Skeletal muscle tissue (tissue), 4 donors: ENCODE results near the gene TBXA2R. TPM values are rescaled to one million over a fixed set of nuclear protein-coding genes. Genes with fewer than 3 reads are reported as not detected.
"Not testable (repeated sequence)": the region's sequence is repeated elsewhere in the genome, so short reads cannot be mapped to it uniquely, and the experiment has no call there.

Experiments used
- H3K27ac ChIP-seq: one replicate; pipeline ENCODE4 v1.7.0; 2013; ENCODE audit warnings: mild to moderate bottlenecking, low read depth, low read length, inconsistent platforms
- H3K27me3 ChIP-seq, 3 donors: one replicate each; pipeline ENCODE4 v1.7.0; 2013; ENCODE audit warnings: low read length in 3 of 3; ENCODE audit not compliant: control insufficient read depth in 3 of 3, insufficient read depth in 3 of 3
- H3K36me3 ChIP-seq, 3 donors: one replicate each; pipeline ENCODE4 v1.7.0; 2013; ENCODE audit warnings: low read length in 3 of 3; ENCODE audit not compliant: control insufficient read depth in 3 of 3, insufficient read depth in 3 of 3
- H3K4me1 ChIP-seq, 3 donors: one replicate each; pipeline ENCODE4 v1.7.0; 2013; ENCODE audit warnings: low read length in 3 of 3, mild to moderate bottlenecking in 3 of 3; ENCODE audit not compliant: control insufficient read depth in 3 of 3, insufficient read depth in 3 of 3
- H3K4me3 ChIP-seq, 3 donors: one replicate each; pipeline ENCODE4 v1.7.0; 2013; ENCODE audit warnings: low read length in 3 of 3
- H3K9ac ChIP-seq, 3 donors: one replicate each; pipeline ENCODE4 v1.7.0; 2013; ENCODE audit warnings: low read length in 3 of 3, mild to moderate bottlenecking in 3 of 3, moderate library complexity in 2 of 3, low read depth in 1 of 3
- H3K9me3 ChIP-seq, 3 donors: one replicate each; pipeline ENCODE4 v1.7.0; 2013; ENCODE audit warnings: low read length in 3 of 3; ENCODE audit not compliant: control insufficient read depth in 3 of 3
- total RNA-seq: library from RNA; depleted of rRNA; stranded (reverse); fragments of >200 nt; gene quantifications from one replicate; pipeline ENCODE4 v1.2.3, GENCODE V29; 2014
- donor health status: Osteomylitis.

Gene TBXA2R
- total RNA-seq, 1 donor from 2014 or later = under 0.01 TPM

GRCh38 chr19:3584036-3584802 lies 22.5 kb downstream of the TBXA2R start:
- H3K9ac ChIP-seq, H3K36me3 ChIP-seq, H3K4me3 ChIP-seq, H3K9me3 ChIP-seq, H3K27ac ChIP-seq: not testable (repeated sequence)
- Histone ChIP-seq H3K27me3 (peaks cover 12 to 17% (median 13%) of the 10 kb centered on the region in 3 donors), H3K4me1 (peaks cover 3 to 11% (median 6%) of the 10 kb centered on the region in 3 donors)

DNA sequence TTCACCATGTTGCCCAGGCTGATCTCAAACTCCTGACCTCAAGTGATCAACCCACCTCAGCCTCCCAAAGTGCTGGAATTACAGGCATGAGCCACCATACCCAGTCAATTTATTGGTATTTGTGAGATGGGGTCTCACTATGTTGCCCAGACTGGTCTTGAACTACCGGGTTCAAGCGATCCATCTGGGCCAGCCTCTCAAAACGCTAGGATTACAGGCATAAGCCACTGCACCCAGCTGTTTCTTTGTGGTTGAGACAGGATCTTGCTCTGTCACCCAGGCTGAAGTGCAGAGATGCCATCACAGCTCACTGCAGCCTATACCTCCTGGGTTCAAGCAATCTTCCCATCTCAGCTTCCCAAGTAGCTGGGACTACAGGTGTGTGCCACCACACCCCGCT lies 24.9 kb downstream of the TBXA2R start:
- not testable (repeated sequence) for H3K36me3 ChIP-seq, H3K9ac ChIP-seq, H3K4me1 ChIP-seq, H3K4me3 ChIP-seq, H3K9me3 ChIP-seq, H3K27ac ChIP-seq
- H3K27me3 ChIP-seq = peaks cover 12 to 17% (median 13%) of the 10 kb centered on the region in 3 donors

- Histone ChIP-seq H3K9me3 (no peaks in the 10 kb centered on the region), H3K4me1 (peaks cover 9 to 13% (median 10%) of the 10 kb centered on the region in 3 donors), H3K27ac (no peak overlapping the region), H3K27me3 (peaks cover 4 to 6% (median 4%) of the 10 kb centered on the region in 3 donors), H3K9ac (no peak overlapping the region), H3K4me3 (no peak overlapping the region), H3K36me3 (no peaks in the 10 kb centered on the region)
Observed at GRCh38 chr19:3580156-3580934, 26.3 kb downstream of the TBXA2R start.

GRCh38 chr19:3578390-3578789 lies 28.3 kb downstream of the TBXA2R start:
- no peaks in the 10 kb centered on the region for H3K27me3 ChIP-seq
- H3K4me3 ChIP-seq = no peak overlapping the region
- H3K9ac ChIP-seq = no peak overlapping the region
- H3K36me3 ChIP-seq = no peaks in the 10 kb centered on the region
- H3K9me3 ChIP-seq = no peaks in the 10 kb centered on the region
- no peak overlapping the region for H3K27ac ChIP-seq
- peaks cover 10 to 12% (median 10%) of the 10 kb centered on the region in 3 donors for H3K4me1 ChIP-seq

- Histone ChIP-seq H3K9me3 (no peaks in the 10 kb centered on the region), H3K27ac (no peak overlapping the region), H3K36me3 (no peaks in the 10 kb centered on the region), H3K9ac (no peak overlapping the region), H3K27me3 (no peaks in the 10 kb centered on the region), H3K4me1 (peaks cover 10 to 14% (median 10%) of the 10 kb centered on the region in 3 donors), H3K4me3 (no peak overlapping the region)
Observed at GRCh38 chr19:3577723-3578344, 28.8 kb downstream of the TBXA2R start.

DNA sequence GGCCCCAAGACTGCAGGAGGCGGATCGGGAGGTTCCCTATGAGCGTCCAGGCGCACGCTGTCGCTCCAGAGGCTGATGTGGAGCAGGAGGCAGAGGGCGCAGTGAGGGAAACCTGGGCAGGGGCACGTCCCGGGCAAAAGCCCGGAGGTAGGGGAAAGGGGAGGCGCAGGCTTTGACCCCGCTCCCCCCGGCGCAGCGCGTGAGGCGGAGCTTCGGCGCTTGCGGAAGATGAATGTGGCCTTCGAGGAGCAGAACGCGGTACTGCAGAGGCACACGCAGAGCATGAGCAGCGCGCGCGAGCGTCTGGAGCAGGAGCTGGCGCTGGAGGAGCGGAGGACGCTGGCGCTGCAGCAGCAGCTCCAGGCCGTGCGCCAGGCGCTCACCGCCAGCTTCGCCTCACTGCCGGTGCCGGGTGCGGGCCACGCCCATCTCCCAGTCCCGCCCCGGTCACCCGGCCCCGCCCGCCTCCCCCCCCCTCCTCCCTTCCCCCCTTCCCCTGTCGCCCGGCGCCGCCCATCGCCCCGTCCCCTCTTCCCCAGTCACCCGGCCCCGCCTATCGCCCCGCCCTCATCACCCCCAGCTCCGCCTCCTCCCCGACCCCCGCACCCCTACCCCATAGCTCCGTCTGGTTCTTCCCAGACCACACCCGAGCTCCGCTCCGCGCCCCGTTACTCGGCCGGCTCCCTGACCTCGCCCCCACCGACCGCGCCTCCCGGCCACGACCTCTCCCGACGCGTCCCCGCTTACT lies 29.8 kb downstream of the TBXA2R start:
- no peak overlapping the region for H3K27ac ChIP-seq
- no peaks in the 10 kb centered on the region for H3K9me3 ChIP-seq
- peak overlapping the region; percentile 45 to 54 (median 48) for H3K4me3 ChIP-seq
- H3K36me3 ChIP-seq = no peaks in the 10 kb centered on the region
- H3K27me3 ChIP-seq = no peaks in the 10 kb centered on the region
- H3K4me1 ChIP-seq = peaks cover 14 to 19% (median 16%) of the 10 kb centered on the region in 3 donors
- H3K9ac ChIP-seq = peak overlapping the region in 2 of 3 donors; percentile 43 to 45

- peak overlapping the region; percentile 45 to 54 (median 48) for H3K4me3 ChIP-seq
- H3K9me3 ChIP-seq = no peaks in the 10 kb centered on the region
- no peaks in the 10 kb centered on the region for H3K36me3 ChIP-seq
- H3K27me3 ChIP-seq = no peaks in the 10 kb centered on the region
- peaks cover 15 to 19% (median 17%) of the 10 kb centered on the region in 3 donors for H3K4me1 ChIP-seq
- H3K9ac ChIP-seq = peak overlapping the region in 2 of 3 donors; percentile 43 to 45
- no peak overlapping the region for H3K27ac ChIP-seq
Observed at GRCh38 chr19:3575949-3576673, 30.6 kb downstream of the TBXA2R start.

- H3K4me1 ChIP-seq = peaks cover 15 to 19% (median 17%) of the 10 kb centered on the region in 3 donors
- H3K27me3 ChIP-seq = no peaks in the 10 kb centered on the region
- H3K9ac ChIP-seq = no peak overlapping the region
- H3K36me3 ChIP-seq = no peaks in the 10 kb centered on the region
- H3K27ac ChIP-seq = no peak overlapping the region
- no peaks in the 10 kb centered on the region for H3K9me3 ChIP-seq
- no peak overlapping the region for H3K4me3 ChIP-seq
Observed at GRCh38 chr19:3575260-3575741, 31.4 kb downstream of the TBXA2R start.
